Measurements from ENCODE around the gene DTNB. TPM values are rescaled to one million over a fixed set of nuclear protein-coding genes. Genes with fewer than 3 reads are reported as not detected.

DTNB gene
- total RNA-seq, 4 donors from 2014 or later: 2.2 to 7.8 (median 3.9) TPM

GRCh38 chr2:25369439-25369838 is 303.9 kb downstream of the DTNB start:
- Histone ChIP-seq H3K27me3 (no peaks in the 10 kb centered on the region), H3K4me1 (no peaks in the 10 kb centered on the region), H3K4me3 (no peak overlapping the region), H3K9me3 (no peaks in the 10 kb centered on the region), H3K36me3 (no peaks in the 10 kb centered on the region), H3K27ac (no peak overlapping the region)
- TF ChIP-seq EP300 (IDR thresholded peaks at IDR 0.05; ENCODE audit: low read depth) (no peak), CTCF (IDR thresholded peaks at IDR 0.05) (no peak), POLR2A (IDR thresholded peaks at IDR 0.05) (no peak), POLR2AphosphoS5 (IDR thresholded peaks at IDR 0.05) (no peak)
- 74 to 100% methylated on average over 1 to 4 of the region's 4 CpGs for WGBS, 2 donors (ENCODE audit: low coverage in 1 of 2)
- intact Hi-C loops (cut with DNase I; ENCODE audit: low total_unique reads) (loop anchor here (2.0 to 10.0 kb wide), 2 partner anchors 23 to 155 kb away; no protein-coding TSS in a partner anchor), in situ Hi-C loops (cut with MboI; ENCODE audit: low pct_ligation_motif_present in 1 of 4, low pct_unique_long_range_greater_than_20kb in 1 of 4, low sequenced_read_pairs in 3 of 4) (loop anchor here in 2 of 4 donors (25.0 kb wide), 1 partner anchor 143 kb away; no protein-coding TSS in a partner anchor)
- no peak for DNase-seq

GRCh38 chr2:25368660-25369059 is 304.7 kb downstream of the DTNB start:
- no peak for DNase-seq
- in situ Hi-C loops (cut with MboI; ENCODE audit: low pct_ligation_motif_present in 1 of 4, low pct_unique_long_range_greater_than_20kb in 1 of 4, low sequenced_read_pairs in 3 of 4): loop anchor here in 2 of 4 donors (25.0 kb wide), 1 partner anchor 144 kb away; no protein-coding TSS in a partner anchor
- H3K27ac ChIP-seq: no peak overlapping the region

GRCh38 chr2:25367296-25367695 is 306.1 kb downstream of the DTNB start:
- no peak overlapping the region for H3K27ac ChIP-seq
- DNase-seq: no peak
- WGBS, 2 donors (ENCODE audit: low coverage in 1 of 2): 93% methylated on average over 9 of the region's 9 CpGs; no CpG with 5 or more reads in 1 of the 2 donors
- TF ChIP-seq CTCF (IDR thresholded peaks at IDR 0.05): no peak
- no peak for TF ChIP-seq EP300 (IDR thresholded peaks at IDR 0.05; ENCODE audit: low read depth)
- no peak for TF ChIP-seq POLR2AphosphoS5 (IDR thresholded peaks at IDR 0.05)
- no peak for TF ChIP-seq POLR2A (IDR thresholded peaks at IDR 0.05)
- H3K9me3 ChIP-seq: no peaks in the 10 kb centered on the region
- no peaks in the 10 kb centered on the region for H3K36me3 ChIP-seq
- peaks cover 0 to 8% (median 7%) of the 10 kb centered on the region in 4 donors for H3K4me1 ChIP-seq
- intact Hi-C loops (cut with DNase I; ENCODE audit: low total_unique reads) (loop anchor here (10.0 kb wide), 1 partner anchor 158 kb away; no protein-coding TSS in a partner anchor), in situ Hi-C loops (cut with MboI; ENCODE audit: low pct_ligation_motif_present in 1 of 4, low pct_unique_long_range_greater_than_20kb in 1 of 4, low sequenced_read_pairs in 3 of 4) (loop anchor here in 2 of 4 donors (25.0 kb wide), 1 partner anchor 145 kb away; no protein-coding TSS in a partner anchor)
- no peaks in the 10 kb centered on the region for H3K27me3 ChIP-seq
- H3K4me3 ChIP-seq: no peak overlapping the region

More at GRCh38 chr2:25368660-25369059, 304.7 kb downstream of the DTNB start:
- 76 to 86% methylated on average over 4 of the region's 4 CpGs for whole genome bisulfite sequencing, 2 donors (ENCODE audit: low coverage in 1 of 2)
- H3K4me3 ChIP-seq: no peak overlapping the region
- intact Hi-C loops (cut with DNase I; ENCODE audit: low total_unique reads): loop anchor here (2.0 to 10.0 kb wide), 2 partner anchors 22 to 156 kb away; no protein-coding TSS in a partner anchor
- H3K4me1 ChIP-seq: no peaks in the 10 kb centered on the region
- no peak for TF ChIP-seq POLR2A (IDR thresholded peaks at IDR 0.05)
- TF ChIP-seq EP300 (IDR thresholded peaks at IDR 0.05; ENCODE audit: low read depth): no peak
- no peak for TF ChIP-seq POLR2AphosphoS5 (IDR thresholded peaks at IDR 0.05)
- TF ChIP-seq CTCF (IDR thresholded peaks at IDR 0.05): no peak
- H3K9me3 ChIP-seq: no peaks in the 10 kb centered on the region
- H3K27me3 ChIP-seq: no peaks in the 10 kb centered on the region
- no peaks in the 10 kb centered on the region for H3K36me3 ChIP-seq

GRCh38 chr2:25366629-25367028 is 306.7 kb downstream of the DTNB start:
- H3K27ac ChIP-seq: no peak overlapping the region
- H3K27me3 ChIP-seq: no peaks in the 10 kb centered on the region
- DNase-seq: no peak
- in situ Hi-C loops (cut with MboI; ENCODE audit: low pct_ligation_motif_present in 1 of 4, low pct_unique_long_range_greater_than_20kb in 1 of 4, low sequenced_read_pairs in 3 of 4) (loop anchor here in 2 of 4 donors (25.0 kb wide), 1 partner anchor 146 kb away; no protein-coding TSS in a partner anchor), intact Hi-C loops (cut with DNase I; ENCODE audit: low total_unique reads) (loop anchor here (10.0 kb wide), 1 partner anchor 158 kb away; no protein-coding TSS in a partner anchor)
- 87% methylated on average over 4 of the region's 4 CpGs; no CpG with 5 or more reads in 1 of the 2 donors for WGBS, 2 donors (ENCODE audit: low coverage in 1 of 2)
- no peak for TF ChIP-seq CTCF (IDR thresholded peaks at IDR 0.05)
- TF ChIP-seq POLR2AphosphoS5 (IDR thresholded peaks at IDR 0.05): no peak
- TF ChIP-seq EP300 (IDR thresholded peaks at IDR 0.05; ENCODE audit: low read depth): no peak
- no peak for TF ChIP-seq POLR2A (IDR thresholded peaks at IDR 0.05)
- peaks cover 2 to 11% (median 9%) of the 10 kb centered on the region in 4 donors for H3K4me1 ChIP-seq
- H3K9me3 ChIP-seq: no peaks in the 10 kb centered on the region
- no peaks in the 10 kb centered on the region for H3K36me3 ChIP-seq
- H3K4me3 ChIP-seq: no peak overlapping the region
